BLaER1 (cell line): ENCODE results near the gene HS6ST3.
"Not testable (repeated sequence)": the region's sequence is repeated elsewhere in the genome, so short reads cannot be mapped to it uniquely, and the experiment has no call there.

Experiments
- H3K27ac ChIP-seq: shearing (Covaris generic); formaldehyde crosslinking; 2 replicates; pipeline ENCODE4 v1.8.1; 2022
- H3K27me3 ChIP-seq: shearing (Covaris generic); formaldehyde crosslinking; 2 replicates; pipeline ENCODE4 v1.8.1; 2022
- H3K36me3 ChIP-seq: shearing (Covaris generic); formaldehyde crosslinking; 2 replicates; pipeline ENCODE4 v1.8.1; 2022
- H3K4me1 ChIP-seq: shearing (Covaris generic); formaldehyde crosslinking; 2 replicates; pipeline ENCODE4 v1.8.1; 2022
- H3K4me2 ChIP-seq: shearing (Covaris generic); formaldehyde crosslinking; 2 replicates; pipeline ENCODE4 v1.8.1; 2022
- H3K4me3 ChIP-seq: shearing (Covaris generic); formaldehyde crosslinking; 2 replicates; pipeline ENCODE4 v1.8.1; 2022
- H3K9ac ChIP-seq: shearing (Covaris generic); formaldehyde crosslinking; 2 replicates; pipeline ENCODE4 v1.8.1; 2022
- H3K9me3 ChIP-seq: shearing (Covaris generic); formaldehyde crosslinking; 2 replicates; pipeline ENCODE4 v1.8.1; 2022
- H4K20me1 ChIP-seq: shearing (Covaris generic); formaldehyde crosslinking; 2 replicates; pipeline ENCODE4 v1.8.1; 2022
- Cebpa-rat ChIP-seq: shearing (Covaris generic); IDR thresholded peaks from 2 replicates; pipeline ENCODE4 v1.8.1; 2022

The HS6ST3 gene

DNA sequence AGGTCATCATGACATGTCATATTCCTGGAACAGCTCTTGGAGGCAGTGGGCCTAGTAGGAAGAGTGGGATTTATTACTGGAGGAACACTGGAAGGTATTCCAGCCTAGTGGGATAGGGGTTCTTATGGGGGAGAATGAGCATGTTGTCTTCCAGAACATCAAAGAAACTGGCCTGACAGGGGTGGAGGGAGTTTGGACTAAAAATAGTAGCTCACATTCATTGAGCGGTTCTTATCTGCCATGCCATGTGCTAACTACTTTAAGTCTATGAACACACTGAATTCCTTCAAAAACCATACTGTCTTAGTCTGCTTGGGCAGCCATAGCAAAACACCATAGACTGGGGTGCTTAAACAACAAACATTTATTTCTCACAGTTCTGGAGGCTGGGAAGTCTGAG, 413.6 kb downstream of the HS6ST3 start:
- no peak overlapping the region for H3K27ac ChIP-seq
- no peak overlapping the region for H3K4me2 ChIP-seq
- no peak overlapping the region for H3K9ac ChIP-seq
- no peaks in the 10 kb centered on the region for H3K9me3 ChIP-seq
- no peaks in the 10 kb centered on the region for H4K20me1 ChIP-seq
- no peaks in the 10 kb centered on the region for H3K4me1 ChIP-seq
- no peak overlapping the region for H3K4me3 ChIP-seq
- no peak for TF ChIP-seq Cebpa-rat
- no peaks in the 10 kb centered on the region for H3K36me3 ChIP-seq
- H3K27me3 ChIP-seq = no peaks in the 10 kb centered on the region

DNA sequence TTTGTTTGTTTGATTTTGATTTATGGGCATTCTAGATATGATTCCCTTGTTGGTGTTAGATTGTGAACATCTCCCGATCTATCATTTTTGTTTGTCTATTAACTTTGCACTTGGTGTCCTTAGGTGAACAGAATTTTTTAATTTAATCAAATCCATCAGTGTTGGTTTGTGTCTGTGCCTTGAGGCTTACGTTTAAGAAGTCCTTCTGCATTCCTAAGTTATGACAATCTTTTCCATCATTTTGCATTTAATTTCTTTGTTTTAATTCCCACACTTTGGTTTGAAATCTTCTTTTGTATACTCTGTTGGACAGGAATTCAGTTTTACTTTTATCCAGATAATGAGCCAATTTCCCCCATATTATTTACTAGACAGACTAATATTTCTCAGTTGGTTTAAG, 421.7 kb downstream of the HS6ST3 start:
- Histone ChIP-seq H3K9me3 (no peaks in the 10 kb centered on the region), H3K4me3 (no peak overlapping the region), H3K36me3 (no peaks in the 10 kb centered on the region), H3K27ac (no peak overlapping the region), H3K4me2 (no peak overlapping the region), H3K9ac (no peak overlapping the region), H3K27me3 (no peaks in the 10 kb centered on the region), H4K20me1 (no peaks in the 10 kb centered on the region), H3K4me1 (no peaks in the 10 kb centered on the region)
- TF ChIP-seq Cebpa-rat = no peak

DNA sequence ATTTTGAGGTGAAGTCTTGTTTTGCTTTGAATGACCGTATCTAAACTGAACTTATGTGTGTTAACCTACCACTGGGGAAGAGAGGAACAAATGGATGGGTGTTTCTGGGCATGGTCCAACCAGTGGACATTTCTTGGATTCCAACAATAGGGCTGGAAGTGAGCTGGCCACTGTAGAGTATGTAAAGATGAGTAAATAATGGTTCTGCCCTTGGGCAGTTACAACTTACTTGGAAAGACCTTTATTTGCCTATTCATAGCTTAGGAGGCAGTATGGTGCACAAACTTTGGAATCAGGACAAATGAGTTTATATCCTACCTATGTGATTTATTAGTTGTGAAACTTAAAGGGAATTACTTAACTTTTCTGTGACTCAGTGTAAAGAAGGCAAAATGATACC, 429.5 kb downstream of the HS6ST3 start:
- no peak for TF ChIP-seq Cebpa-rat
- Histone ChIP-seq H3K4me2 (no peak overlapping the region), H3K36me3 (no peaks in the 10 kb centered on the region), H3K9me3 (no peaks in the 10 kb centered on the region), H3K27me3 (no peaks in the 10 kb centered on the region), H3K9ac (no peak overlapping the region), H3K27ac (no peak overlapping the region), H4K20me1 (no peaks in the 10 kb centered on the region), H3K4me1 (no peaks in the 10 kb centered on the region), H3K4me3 (no peak overlapping the region)

DNA sequence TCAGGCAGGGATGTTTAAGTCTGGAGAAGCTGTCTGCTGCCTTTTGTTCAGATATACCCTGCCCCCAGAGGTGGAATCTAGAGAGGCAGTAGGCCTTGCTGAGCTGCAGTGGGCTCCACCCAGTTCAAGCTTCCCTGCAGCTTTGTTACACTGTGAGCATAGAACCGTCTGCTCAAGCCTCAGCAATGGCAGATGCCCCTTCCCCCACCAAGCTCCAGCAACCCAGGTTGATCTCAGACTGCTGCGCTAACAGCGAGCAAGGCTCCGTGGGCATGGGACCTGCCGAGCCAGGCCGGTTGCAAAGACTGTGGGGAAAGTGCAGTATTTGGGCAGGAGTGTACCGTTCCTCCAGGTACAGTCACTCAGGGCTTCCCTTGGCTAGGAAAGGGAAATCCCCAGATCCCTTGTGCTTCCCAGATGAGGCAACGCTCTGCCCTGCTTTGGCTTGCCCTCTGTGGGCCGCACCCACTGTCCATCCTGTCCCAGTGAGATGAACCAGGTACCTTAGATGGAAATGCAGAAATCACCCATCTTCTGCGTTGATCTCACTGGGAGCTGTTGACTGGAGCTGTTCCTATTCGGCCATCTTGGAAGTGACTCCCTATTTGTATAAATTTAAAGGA, 434.6 kb downstream of the HS6ST3 start:
- H3K4me1 ChIP-seq, H3K27me3 ChIP-seq, H3K36me3 ChIP-seq, H3K9ac ChIP-seq, H3K27ac ChIP-seq, H3K4me3 ChIP-seq, H3K4me2 ChIP-seq, H4K20me1 ChIP-seq, H3K9me3 ChIP-seq: not testable (repeated sequence)

DNA sequence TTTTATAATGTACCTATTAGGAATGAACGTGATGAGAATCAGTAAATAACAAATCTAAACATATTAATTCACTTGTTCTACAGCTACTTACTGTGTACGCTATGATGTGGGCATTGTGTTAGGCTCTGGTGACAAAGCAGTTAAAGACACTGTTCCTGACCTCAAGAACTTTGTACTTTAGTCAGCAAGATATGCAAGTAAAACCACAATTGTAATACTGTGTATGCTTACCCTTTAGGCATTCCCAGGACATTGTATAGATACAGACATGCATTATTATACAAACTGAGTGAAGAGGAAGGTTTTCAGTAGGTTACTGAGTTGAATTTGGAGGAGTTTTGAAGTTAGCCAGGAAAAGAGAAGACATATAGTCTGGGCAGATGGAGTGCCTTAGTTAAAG, 435.8 kb downstream of the HS6ST3 start:
- H3K27ac ChIP-seq = no peak overlapping the region
- H3K9ac ChIP-seq = no peak overlapping the region
- H3K36me3 ChIP-seq = no peaks in the 10 kb centered on the region
- H3K4me2 ChIP-seq = no peak overlapping the region
- H3K4me1 ChIP-seq = no peaks in the 10 kb centered on the region
- H4K20me1 ChIP-seq = no peaks in the 10 kb centered on the region
- no peaks in the 10 kb centered on the region for H3K27me3 ChIP-seq
- TF ChIP-seq Cebpa-rat = no peak
- no peak overlapping the region for H3K4me3 ChIP-seq
- no peaks in the 10 kb centered on the region for H3K9me3 ChIP-seq

DNA sequence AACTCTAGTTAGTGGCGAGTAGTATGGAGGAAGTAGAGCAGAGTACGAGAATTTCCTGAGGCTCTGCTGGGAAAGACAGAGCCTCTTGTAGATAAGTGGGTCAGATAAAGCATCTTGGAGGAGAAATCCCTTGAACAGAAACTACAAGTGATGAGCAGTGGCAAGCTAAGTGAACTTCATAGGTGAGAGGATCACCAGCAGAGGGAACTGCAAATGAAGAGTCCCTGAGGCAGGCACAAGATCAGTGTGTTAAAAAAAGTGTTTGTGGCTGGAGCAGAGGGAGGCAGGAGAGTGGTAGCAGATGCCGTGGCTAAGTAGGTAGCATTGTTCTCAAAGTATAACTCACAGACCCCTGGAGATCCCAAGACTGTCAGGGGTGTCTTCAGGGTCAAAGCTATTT, 437.6 kb downstream of the HS6ST3 start:
- H4K20me1 ChIP-seq = no peaks in the 10 kb centered on the region
- no peak overlapping the region for H3K4me3 ChIP-seq
- no peak for TF ChIP-seq Cebpa-rat
- no peak overlapping the region for H3K27ac ChIP-seq
- no peaks in the 10 kb centered on the region for H3K9me3 ChIP-seq
- no peaks in the 10 kb centered on the region for H3K4me1 ChIP-seq
- H3K4me2 ChIP-seq = no peak overlapping the region
- H3K36me3 ChIP-seq = no peaks in the 10 kb centered on the region
- no peaks in the 10 kb centered on the region for H3K27me3 ChIP-seq
- H3K9ac ChIP-seq = no peak overlapping the region

DNA sequence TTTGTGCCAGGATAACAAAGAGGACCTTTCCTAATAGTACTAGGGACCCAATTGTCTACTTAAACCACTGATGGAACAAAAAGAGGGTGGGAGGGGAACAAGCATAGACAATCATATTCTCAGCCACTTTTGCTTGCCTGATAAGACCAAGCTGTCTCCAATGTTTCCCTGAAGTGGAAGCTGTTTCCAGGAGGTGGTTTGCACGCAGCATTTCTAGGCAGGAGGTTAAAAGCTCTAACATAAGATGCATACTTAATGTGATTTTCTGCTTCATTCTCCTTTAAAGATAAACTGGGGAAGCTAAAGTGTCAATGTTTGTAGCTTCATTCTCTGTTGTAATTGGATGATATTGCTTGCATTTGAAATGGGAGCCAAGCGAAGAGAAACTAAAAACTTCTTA, 442.9 kb downstream of the HS6ST3 start:
- Histone ChIP-seq H3K9ac (no peak overlapping the region), H3K4me3 (no peak overlapping the region), H3K4me1 (no peaks in the 10 kb centered on the region), H3K4me2 (no peak overlapping the region), H3K27ac (no peak overlapping the region), H3K9me3 (no peaks in the 10 kb centered on the region), H4K20me1 (no peaks in the 10 kb centered on the region), H3K36me3 (no peaks in the 10 kb centered on the region), H3K27me3 (no peaks in the 10 kb centered on the region)
- no peak for TF ChIP-seq Cebpa-rat

DNA sequence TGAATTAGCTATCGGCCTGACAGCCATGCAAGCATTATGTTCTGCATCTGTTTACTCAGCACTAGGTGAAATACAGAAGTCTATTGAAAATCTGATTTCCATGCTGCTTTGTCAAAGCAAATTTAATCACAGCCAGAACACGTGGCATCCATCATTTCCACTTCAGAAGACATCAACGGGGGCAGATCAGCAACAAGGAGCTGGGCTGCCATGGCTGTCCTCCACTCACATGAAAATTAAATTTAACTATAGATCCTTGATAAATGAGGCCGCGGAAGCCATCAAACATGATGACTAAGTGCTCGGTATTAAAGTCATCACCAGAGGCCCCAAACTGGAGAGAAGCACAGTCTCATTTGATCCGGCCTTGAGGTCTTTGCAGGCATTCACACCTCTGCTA, 443.5 kb downstream of the HS6ST3 start:
- no peak for TF ChIP-seq Cebpa-rat
- Histone ChIP-seq H3K27me3 (no peaks in the 10 kb centered on the region), H3K9me3 (no peaks in the 10 kb centered on the region), H3K9ac (no peak overlapping the region), H3K4me2 (no peak overlapping the region), H3K4me1 (no peaks in the 10 kb centered on the region), H4K20me1 (no peaks in the 10 kb centered on the region), H3K4me3 (no peak overlapping the region), H3K27ac (no peak overlapping the region), H3K36me3 (no peaks in the 10 kb centered on the region)

DNA sequence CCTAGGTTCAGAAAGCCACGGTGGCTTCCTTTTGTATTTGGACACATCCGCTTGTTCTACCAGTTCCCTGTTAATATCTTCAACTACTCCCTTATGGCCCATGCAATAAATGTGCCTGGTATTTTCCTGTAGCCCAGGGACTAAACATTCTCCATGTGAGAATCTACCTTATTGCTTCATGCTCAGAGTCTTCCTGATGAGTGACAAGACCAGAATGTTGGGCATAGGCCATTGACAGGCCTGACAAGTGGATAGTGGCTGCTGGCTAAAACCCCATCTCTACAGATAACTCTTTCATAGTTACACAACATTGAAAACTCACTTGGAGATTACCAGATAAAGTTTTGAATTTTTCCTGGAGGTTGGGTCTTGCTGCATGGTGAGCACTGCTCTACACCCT, 449.9 kb downstream of the HS6ST3 start:
- H4K20me1 ChIP-seq = no peaks in the 10 kb centered on the region
- no peak overlapping the region for H3K27ac ChIP-seq
- no peaks in the 10 kb centered on the region for H3K4me1 ChIP-seq
- no peak overlapping the region for H3K9ac ChIP-seq
- no peaks in the 10 kb centered on the region for H3K36me3 ChIP-seq
- no peak overlapping the region for H3K4me2 ChIP-seq
- H3K4me3 ChIP-seq = no peak overlapping the region
- H3K27me3 ChIP-seq = no peaks in the 10 kb centered on the region
- no peak for TF ChIP-seq Cebpa-rat
- H3K9me3 ChIP-seq = no peaks in the 10 kb centered on the region

DNA sequence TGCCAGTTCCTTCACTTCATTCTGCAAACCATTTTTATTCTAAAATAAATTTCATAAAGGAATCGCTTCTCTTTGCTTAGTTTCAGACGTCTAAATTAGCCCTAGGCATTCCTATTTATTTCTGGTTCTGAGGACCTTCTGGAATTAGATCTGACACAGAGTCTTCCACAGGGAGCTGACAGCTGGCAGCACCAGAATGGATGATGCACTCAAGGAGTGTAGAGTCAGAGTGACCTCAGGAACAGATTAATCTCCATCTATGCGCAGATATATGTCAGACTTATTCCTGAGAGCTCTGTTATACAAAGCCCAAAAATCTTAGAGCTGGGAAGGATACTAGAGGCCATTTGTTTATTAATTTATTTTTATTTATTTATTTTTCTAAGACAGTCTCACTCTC, 450.8 kb downstream of the HS6ST3 start:
- Histone ChIP-seq H3K9ac (no peak overlapping the region), H4K20me1 (no peaks in the 10 kb centered on the region), H3K4me1 (no peaks in the 10 kb centered on the region), H3K27me3 (no peaks in the 10 kb centered on the region), H3K4me2 (no peak overlapping the region), H3K4me3 (no peak overlapping the region), H3K36me3 (no peaks in the 10 kb centered on the region), H3K27ac (no peak overlapping the region), H3K9me3 (no peaks in the 10 kb centered on the region)
- no peak for TF ChIP-seq Cebpa-rat

DNA sequence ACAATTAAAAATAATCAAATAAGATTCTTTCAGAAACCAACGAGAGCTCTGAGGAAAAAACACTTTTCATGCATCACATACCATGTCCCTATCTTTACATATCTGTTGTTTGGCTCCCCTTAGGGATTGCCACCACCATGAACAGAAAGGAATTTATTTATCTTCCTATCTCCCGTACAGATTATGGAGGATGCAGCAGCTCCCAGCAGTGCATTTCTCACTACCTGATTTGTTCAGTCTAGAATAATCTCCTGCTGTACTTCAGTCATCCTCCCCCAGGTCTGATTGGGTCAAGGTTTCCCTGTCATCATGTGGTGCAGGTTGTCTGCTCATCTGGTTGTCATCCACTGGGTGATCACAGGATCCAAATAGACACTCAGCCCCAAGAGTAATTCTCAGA, 453.1 kb downstream of the HS6ST3 start:
- TF ChIP-seq Cebpa-rat = no peak

More for the DNA sequence above, 453.1 kb downstream of the HS6ST3 start:
- H3K9ac ChIP-seq = no peak overlapping the region
- H3K27me3 ChIP-seq = no peaks in the 10 kb centered on the region
- H3K36me3 ChIP-seq = no peaks in the 10 kb centered on the region
- H4K20me1 ChIP-seq = no peaks in the 10 kb centered on the region
- no peaks in the 10 kb centered on the region for H3K9me3 ChIP-seq
- no peaks in the 10 kb centered on the region for H3K4me1 ChIP-seq
- no peak overlapping the region for H3K4me3 ChIP-seq
- H3K27ac ChIP-seq = no peak overlapping the region
- no peak overlapping the region for H3K4me2 ChIP-seq
